SU-DHL-6 (cell line): Measurements from ENCODE around the gene CCT2.

Experiments used
- H2AFZ ChIP-seq: fragments of 200-600 bp; sonication (generic); 2 replicates; pipeline ENCODE4 v1.6.1; 2014; ENCODE audit warnings: low read depth, mild to moderate bottlenecking, moderate library complexity, mixed read lengths, antibody characterized with exemption, low read length; ENCODE audit not compliant: severe bottlenecking
- H3F3A ChIP-seq: fragments of 200-600 bp; shearing (Covaris generic); 2 replicates; pipeline ENCODE4 v1.6.0; 2016; ENCODE audit warnings: antibody characterized with exemption, mild to moderate bottlenecking; ENCODE audit not compliant: insufficient read depth
- H3K27ac ChIP-seq: fragments of 200-600 bp; sonication (generic); 2 replicates; pipeline ENCODE4 v1.5.1; 2016; ENCODE audit warnings: low read depth, mild to moderate bottlenecking, low read length, moderate library complexity, mixed read lengths
- H3K27me3 ChIP-seq: fragments of 200-600 bp; sonication (generic), shearing (Covaris generic); 2 replicates; pipeline ENCODE4 v1.6.0; 2014; ENCODE audit warnings: mild to moderate bottlenecking, low read length
- H3K36me3 ChIP-seq: fragments of 200-600 bp; sonication (generic); 2 replicates; pipeline ENCODE4 v1.6.1; 2014; ENCODE audit warnings: mild to moderate bottlenecking, low read length, mixed read lengths
- H3K4me2 ChIP-seq: fragments of 300-600, 200-600 bp; shearing (Covaris generic), sonication (generic); 2 replicates; pipeline ENCODE4 v1.6.0; 2014; ENCODE audit warnings: low read length, low read depth, mild to moderate bottlenecking; ENCODE audit not compliant: poor library complexity, severe bottlenecking
- H3K4me3 ChIP-seq: fragments of 200-600 bp; sonication (generic); 2 replicates; pipeline ENCODE4 v1.5.1; 2014; ENCODE audit warnings: antibody characterized with exemption, low read length, mild to moderate bottlenecking, mixed read lengths; ENCODE audit not compliant: insufficient read depth, poor library complexity, severe bottlenecking
- H3K79me2 ChIP-seq: fragments of 200-600 bp; sonication (generic); 2 replicates; pipeline ENCODE4 v1.6.1; 2014; ENCODE audit warnings: mild to moderate bottlenecking, low read length, moderate library complexity; ENCODE audit not compliant: insufficient read depth
- H3K9ac ChIP-seq: fragments of 200-600 bp; sonication (generic); 2 replicates; pipeline ENCODE4 v1.7.0; 2014; ENCODE audit warnings: mild to moderate bottlenecking, low read length
- H3K9me2 ChIP-seq: fragments of 200-600 bp; sonication (generic); replicated peaks from 2 replicates; pipeline ENCODE4 v1.6.1; 2014; ENCODE audit warnings: low read length; ENCODE audit not compliant: insufficient read depth
- H3K9me3 ChIP-seq: fragments of 200-600 bp; sonication (generic); 2 replicates; pipeline ENCODE4 v1.6.1; 2014; ENCODE audit warnings: low read length, mixed read lengths; ENCODE audit not compliant: insufficient read depth
- H4K20me1 ChIP-seq: fragments of 200-600 bp; sonication (generic); 2 replicates; pipeline ENCODE4 v1.6.1; 2014; ENCODE audit warnings: low read depth, mild to moderate bottlenecking, antibody characterized with exemption, low read length, moderate library complexity, mixed read lengths
- CTCF ChIP-seq: fragments of 200-600 bp; sonication (generic); IDR thresholded peaks from one replicate; pipeline ENCODE4 v1.5.1; 2017; ENCODE audit warnings: antibody characterized with exemption, mild to moderate bottlenecking, low read length, moderate library complexity; ENCODE audit not compliant: insufficient read depth, poor library complexity, severe bottlenecking
- EZH2phosphoT487 ChIP-seq: fragments of 200-600 bp; sonication (generic), shearing (Covaris generic); conservative IDR thresholded peaks from 2 replicates; pipeline ENCODE4 v1.6.1; 2018; ENCODE audit warnings: mild to moderate bottlenecking, antibody characterized with exemption, low read length, moderate library complexity, mixed read lengths

The CCT2 gene

DNA sequence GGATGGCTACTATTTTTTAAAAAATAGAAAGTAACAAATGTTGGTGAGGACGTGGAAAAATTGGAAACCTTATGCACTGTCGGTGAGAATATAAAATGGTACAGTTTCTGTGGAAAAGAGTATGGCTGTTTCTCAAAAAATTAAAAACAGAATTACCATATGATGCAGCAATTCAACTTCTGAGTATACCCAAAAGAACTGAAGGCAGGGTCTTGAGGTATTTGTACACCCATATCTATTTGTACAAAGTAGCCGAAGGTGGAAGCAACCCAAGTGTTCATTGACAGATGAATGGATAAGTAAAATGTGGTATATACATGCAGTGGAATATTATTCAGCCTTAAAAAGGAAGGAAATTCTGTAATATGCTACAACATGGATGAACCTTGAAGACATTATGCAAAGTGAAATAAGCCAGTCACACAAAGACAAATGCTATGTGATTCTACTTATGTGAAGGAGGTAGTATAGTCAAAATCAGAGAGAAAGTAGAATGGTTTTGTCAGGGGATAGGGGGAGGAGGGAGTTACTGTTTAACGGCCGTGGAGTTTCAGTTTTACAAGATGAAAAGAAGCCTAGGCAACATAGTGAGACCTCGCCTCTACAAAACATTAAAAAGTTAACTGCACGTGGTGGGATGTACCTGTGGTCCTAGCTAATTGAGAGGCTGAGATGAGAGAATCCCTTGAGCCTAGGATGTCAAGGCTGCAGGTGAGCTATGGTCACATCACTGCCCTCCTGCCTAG lies 38.4 kb upstream of the CCT2 start:
- Histone ChIP-seq H3F3A (no peaks in the 10 kb centered on the region), H3K4me3 (no peak overlapping the region), H3K27me3 (no peaks in the 10 kb centered on the region), H3K9me3 (0 out of 2 replicates have a peak, but pooled peaks cover 3% of the 10 kb centered on the region), H2AFZ (no peak overlapping the region), H3K4me2 (no peak overlapping the region), H3K79me2 (no peaks in the 10 kb centered on the region), H4K20me1 (no peaks in the 10 kb centered on the region), H3K36me3 (no peaks in the 10 kb centered on the region; the same call in 1 of the 2 replicates), H3K9ac (no peak overlapping the region), H3K27ac (no peak overlapping the region), H3K9me2 (no peaks in the 10 kb centered on the region)
- TF ChIP-seq CTCF (no peak), EZH2phosphoT487 (no peak)

DNA sequence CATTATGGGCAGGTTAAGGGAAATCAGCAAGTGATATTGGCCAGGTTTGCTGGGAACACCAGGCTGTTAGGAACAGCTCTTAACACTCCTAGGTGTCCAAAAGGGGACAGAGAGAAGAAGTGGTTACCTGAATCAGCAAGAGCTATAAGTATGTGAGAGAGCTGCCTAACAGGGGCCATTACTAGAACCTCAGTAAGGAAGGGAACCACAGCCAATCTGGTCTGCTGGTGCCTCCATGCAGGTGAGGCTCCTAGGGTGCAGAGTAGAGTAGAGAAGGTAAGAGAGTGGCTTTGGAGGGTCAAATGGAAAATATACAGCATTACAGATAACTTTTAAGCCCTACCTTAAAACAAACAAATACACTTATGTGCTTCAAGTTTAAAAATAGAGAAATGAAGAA lies 36.6 kb upstream of the CCT2 start:
- H3K27me3 ChIP-seq, result no peaks in the 10 kb centered on the region
- H3K27ac ChIP-seq, result no peak overlapping the region
- H3K79me2 ChIP-seq, result no peaks in the 10 kb centered on the region
- TF ChIP-seq EZH2phosphoT487 (no peak), CTCF (no peak)
- no peak overlapping the region for H2AFZ ChIP-seq
- H4K20me1 ChIP-seq, result no peaks in the 10 kb centered on the region
- no peaks in the 10 kb centered on the region for H3K36me3 ChIP-seq
- 0 out of 2 replicates have a peak, but pooled peaks cover under 1% of the 10 kb centered on the region for H3K9me3 ChIP-seq
- no peak overlapping the region for H3K9ac ChIP-seq
- no peak overlapping the region for H3K4me3 ChIP-seq
- no peaks in the 10 kb centered on the region for H3K9me2 ChIP-seq
- H3F3A ChIP-seq, result no peaks in the 10 kb centered on the region
- no peak overlapping the region for H3K4me2 ChIP-seq

DNA sequence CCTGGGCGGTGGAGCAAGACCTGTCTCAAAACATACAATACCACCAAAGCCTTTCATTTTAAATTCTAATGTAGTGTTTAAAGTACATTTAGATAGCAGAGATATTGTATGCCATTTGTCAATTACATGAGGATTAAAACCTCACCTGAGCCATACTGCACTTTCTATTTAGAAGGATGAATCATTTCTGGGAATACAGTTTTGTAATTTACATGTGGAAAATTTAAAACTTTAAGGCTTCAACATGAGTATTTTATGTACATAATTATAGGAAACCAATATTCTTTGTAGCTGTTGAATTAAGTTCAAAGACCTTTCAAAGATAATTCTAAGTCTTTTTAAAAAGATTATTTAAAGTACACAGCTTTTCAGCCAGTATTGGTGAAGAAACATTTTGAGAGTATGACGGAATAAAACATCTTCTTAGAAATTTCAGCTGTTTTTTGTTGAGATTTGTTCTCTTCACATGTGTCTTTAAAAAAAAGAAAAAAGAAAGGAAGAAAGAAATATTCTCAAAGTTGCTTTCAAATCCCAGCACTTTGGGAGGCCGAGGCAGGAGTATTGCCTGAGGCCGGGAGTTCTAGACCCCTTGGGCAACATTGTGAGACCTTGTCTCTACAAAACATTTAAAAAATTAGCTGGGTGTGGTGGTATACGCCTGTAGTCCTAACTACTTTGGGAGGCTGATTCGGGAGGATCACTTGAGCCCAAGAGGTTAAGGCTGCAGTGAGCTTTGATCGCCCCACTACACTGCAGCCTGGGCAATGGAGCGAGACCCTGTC lies 34.5 kb upstream of the CCT2 start:
- H3K9ac ChIP-seq, result no peak overlapping the region
- H3K4me2 ChIP-seq, result no peak overlapping the region
- no peaks in the 10 kb centered on the region for H3K36me3 ChIP-seq
- no peaks in the 10 kb centered on the region for H3F3A ChIP-seq
- H4K20me1 ChIP-seq, result no peaks in the 10 kb centered on the region
- H3K4me3 ChIP-seq, result no peak overlapping the region
- H3K9me3 ChIP-seq, result no peaks in the 10 kb centered on the region
- no peaks in the 10 kb centered on the region for H3K27me3 ChIP-seq
- no peak overlapping the region for H3K27ac ChIP-seq
- H2AFZ ChIP-seq, result no peak overlapping the region
- TF ChIP-seq EZH2phosphoT487, result no peak
- TF ChIP-seq CTCF, result no peak
- no peaks in the 10 kb centered on the region for H3K79me2 ChIP-seq
- no peaks in the 10 kb centered on the region for H3K9me2 ChIP-seq
